Aorta (tissue), 5 donors: ENCODE measurements around the gene SLC25A25. TPM values are rescaled to one million over a fixed set of nuclear protein-coding genes. Genes with fewer than 3 reads are reported as not detected.

Experiments used
- ATAC-seq: fragments of 200-7000 bp; cut with Tn5 transposase; one replicate; pipeline ENCODE4 v1.9.1; 2022; ENCODE audit warnings: moderate library complexity; ENCODE audit not compliant: low FRiP score
- DNase-seq, 2 donors: peaks; one replicate each; pipeline ENCODE4 v3.0.0-alpha.2; 2020
- H3K27ac ChIP-seq, 2 donors: one replicate each; pipeline ENCODE4 v1.5.1; 2013; ENCODE audit warnings: low read length in 2 of 2, mild to moderate bottlenecking in 2 of 2, moderate library complexity in 2 of 2, control low read depth in 1 of 2, inconsistent platforms in 1 of 2, low read depth in 1 of 2
- H3K27me3 ChIP-seq, 2 donors: one replicate each; pipeline ENCODE4 v1.6.1; 2013; ENCODE audit warnings: control low read depth in 1 of 2, low read length in 1 of 2, mild to moderate bottlenecking in 1 of 2, moderate library complexity in 1 of 2; ENCODE audit not compliant: insufficient read depth in 2 of 2, control insufficient read depth in 1 of 2
- H3K36me3 ChIP-seq, 2 donors: one replicate each; pipeline ENCODE4 v1.6.1; 2013; ENCODE audit warnings: control low read depth in 1 of 2, low read length in 1 of 2, mild to moderate bottlenecking in 1 of 2; ENCODE audit not compliant: insufficient read depth in 2 of 2, control insufficient read depth in 1 of 2
- H3K4me1 ChIP-seq, 2 donors: one replicate each; pipeline ENCODE4 v1.6.1; 2013; ENCODE audit warnings: low read length in 2 of 2, control low read depth in 1 of 2, mild to moderate bottlenecking in 1 of 2, moderate library complexity in 1 of 2; ENCODE audit not compliant: insufficient read depth in 2 of 2, control insufficient read depth in 1 of 2
- H3K4me3 ChIP-seq, 2 donors: one replicate each; pipeline ENCODE4 v1.5.1; 2013; ENCODE audit warnings: low read length in 2 of 2, control low read depth in 1 of 2, mild to moderate bottlenecking in 1 of 2
- H3K9me3 ChIP-seq: one replicate; pipeline ENCODE4 v1.6.1; 2013; ENCODE audit warnings: mild to moderate bottlenecking, low read length; ENCODE audit not compliant: control insufficient read depth
- WGBS, 2 donors: extraction: QIAGEN DNeasy Blood & Tissue Kit; methylation state at CpG; one replicate each; pipeline ENCODE4 v1.1.7; 2013; 5-methylcytosine and 5-hydroxymethylcytosine counted together
- intact Hi-C, 2 donors: fragments of 100-400 bp; cut with DNase I; formaldehyde crosslinking; loops; one replicate each; pipeline versions ENCODE4 v1.14.2 to v1.15.0; 2022
- polyA plus RNA-seq, 2 donors: library from polyadenylated mRNA; stranded (reverse); fragments of 200-250 nt; gene quantifications; one replicate each; pipeline ENCODE4 v1.2.3, GENCODE V29; 2013
- total RNA-seq, 2 donors: library from RNA; stranded (reverse); fragmentation: NEBNext Ultra II Directional; extraction: Animal tissue kit (Norgen Biotek cat#: 25700); gene quantifications; one replicate each; pipeline ENCODE4 v1.2.1, GENCODE V29; 2021
- donor health status: healthy with polysubstance abuse.
- donor health status: Bipolar disorder and iron deficiency.
- donor health status: DM: no; HTN: no; CAD: no.
- donor health status: DM: no; HTN: no; CAD: no.
- donor health status: DM: yes; HTN: yes; CAD: no.

SLC25A25 gene
- total and polyA plus RNA-seq, 4 donors, result 9.8 to 40.9 (median 15.3) TPM

GRCh38 chr9:128138001-128138400 lies 70.0 kb downstream of the SLC25A25 start:
- peak; percentile 22 for ATAC-seq
- H3K4me1 ChIP-seq, result no peaks in the 10 kb centered on the region
- H3K9me3 ChIP-seq, result no peaks in the 10 kb centered on the region
- 84 to 89% methylated on average over 3 of the region's 3 CpGs for WGBS, 2 donors
- H3K4me3 ChIP-seq, result no peak overlapping the region
- intact Hi-C loops, result no loop called here
- no peaks in the 10 kb centered on the region for H3K36me3 ChIP-seq
- H3K27me3 ChIP-seq, result no peaks in the 10 kb centered on the region
- H3K27ac ChIP-seq, result no peak overlapping the region
- DNase-seq, result peak in 1 of 2 donors; percentile 35

- no peaks in the 10 kb centered on the region for H3K36me3 ChIP-seq
- H3K4me1 ChIP-seq, result no peaks in the 10 kb centered on the region
- intact Hi-C loops, result no loop called here
- no peak for ATAC-seq
- no peak overlapping the region for H3K27ac ChIP-seq
- 80 to 84% methylated on average over 8 to 9 of the region's 16 CpGs for WGBS, 2 donors
- H3K4me3 ChIP-seq, result no peak overlapping the region
- DNase-seq, result no peak
- H3K27me3 ChIP-seq, result no peaks in the 10 kb centered on the region
- H3K9me3 ChIP-seq, result no peaks in the 10 kb centered on the region
Measured at GRCh38 chr9:128139621-128140020, 71.6 kb downstream of the SLC25A25 start.

- WGBS, 2 donors, result 94 to 96% methylated on average over 3 of the region's 3 CpGs
- intact Hi-C loops, result no loop called here
- ATAC-seq (no peak), DNase-seq (peak in 1 of 2 donors; percentile 51)
- no peaks in the 10 kb centered on the region for H3K36me3 ChIP-seq
- no peaks in the 10 kb centered on the region for H3K27me3 ChIP-seq
- no peaks in the 10 kb centered on the region for H3K4me1 ChIP-seq
- H3K27ac ChIP-seq, result no peak overlapping the region
- no peak overlapping the region for H3K4me3 ChIP-seq
- H3K9me3 ChIP-seq, result no peaks in the 10 kb centered on the region
Measured at GRCh38 chr9:128141604-128142003, 73.6 kb downstream of the SLC25A25 start.

GRCh38 chr9:128142061-128142460 lies 74.0 kb downstream of the SLC25A25 start:
- Histone ChIP-seq H3K4me1 (no peaks in the 10 kb centered on the region), H3K4me3 (no peak overlapping the region), H3K36me3 (no peaks in the 10 kb centered on the region), H3K27ac (no peak overlapping the region), H3K27me3 (no peaks in the 10 kb centered on the region), H3K9me3 (no peaks in the 10 kb centered on the region)
- DNase-seq (no peak), ATAC-seq (no peak)
- 68 to 73% methylated on average over 4 of the region's 4 CpGs for WGBS, 2 donors
- intact Hi-C loops, result no loop called here

- Histone ChIP-seq H3K27ac (no peak overlapping the region), H3K4me3 (no peak overlapping the region), H3K27me3 (no peaks in the 10 kb centered on the region), H3K36me3 (no peaks in the 10 kb centered on the region), H3K9me3 (no peaks in the 10 kb centered on the region), H3K4me1 (no peaks in the 10 kb centered on the region)
- intact Hi-C loops, result no loop called here
- ATAC-seq (no peak), DNase-seq (peak in 1 of 2 donors; percentile 5)
- WGBS, 2 donors, result 92 to 94% methylated on average over 2 of the region's 2 CpGs
Measured at GRCh38 chr9:128142596-128142995, 74.6 kb downstream of the SLC25A25 start.

GRCh38 chr9:128143525-128144238 lies 75.7 kb downstream of the SLC25A25 start:
- no peaks in the 10 kb centered on the region for H3K27me3 ChIP-seq
- H3K9me3 ChIP-seq, result no peaks in the 10 kb centered on the region
- DNase-seq, result peak in 1 of 2 donors; percentile 62
- 87 to 89% methylated on average over 7 to 8 of the region's 8 CpGs for WGBS, 2 donors
- intact Hi-C loops, result no loop called here
- H3K4me3 ChIP-seq, result no peak overlapping the region
- no peak for ATAC-seq
- no peaks in the 10 kb centered on the region for H3K4me1 ChIP-seq
- no peaks in the 10 kb centered on the region for H3K36me3 ChIP-seq
- no peak overlapping the region for H3K27ac ChIP-seq

- peak in 1 of 2 donors; percentile 51 for DNase-seq
- intact Hi-C loops, result no loop called here
Measured at GRCh38 chr9:128144239-128145181, 76.5 kb downstream of the SLC25A25 start.

GRCh38 chr9:128145536-128145935 lies 77.5 kb downstream of the SLC25A25 start:
- Histone ChIP-seq H3K9me3 (no peaks in the 10 kb centered on the region), H3K4me3 (no peak overlapping the region), H3K4me1 (no peaks in the 10 kb centered on the region), H3K27me3 (no peaks in the 10 kb centered on the region), H3K27ac (no peak overlapping the region), H3K36me3 (no peaks in the 10 kb centered on the region)
- 76 to 80% methylated on average over 8 of the region's 8 CpGs for WGBS, 2 donors
- ATAC-seq, result no peak
- no peak for DNase-seq
- intact Hi-C loops, result no loop called here

More at GRCh38 chr9:128144239-128145181, 76.5 kb downstream of the SLC25A25 start:
- Histone ChIP-seq H3K27me3 (no peaks in the 10 kb centered on the region), H3K4me1 (no peaks in the 10 kb centered on the region), H3K36me3 (no peaks in the 10 kb centered on the region), H3K27ac (no peak overlapping the region), H3K4me3 (no peak overlapping the region), H3K9me3 (no peaks in the 10 kb centered on the region)
- 87 to 89% methylated on average over 22 of the region's 22 CpGs for WGBS, 2 donors
- ATAC-seq, result no peak
